OCI-LY7 (cell line): ENCODE measurements around the gene PSTK. TPM values are rescaled to one million over a fixed set of nuclear protein-coding genes. Genes with fewer than 3 reads are reported as not detected.

ENCODE experiments used
- BruUV-seq: library from RNA; stranded (reverse); fragments of 400-500 nt; replicated peaks from 2 replicates; lab custom pipeline; 2021; lab: Mats Ljungman, UMichigan
- CTCF ChIA-PET: fragments of 300-600 bp; sonication (Branson Sonifier 250); formaldehyde crosslinking; loops from one replicate; lab custom pipeline; 2022; ENCODE audit warnings: antibody characterized with exemption; ENCODE audit not compliant: unreplicated experiment; lab: Charles Lee
- POLR2A ChIA-PET: fragments of 300-600 bp; sonication (Branson Sonifier 250); formaldehyde crosslinking; loops from one replicate; lab custom pipeline; 2022; ENCODE audit warnings: antibody characterized with exemption; lab: Charles Lee
- DNase-seq: peaks from one replicate; pipeline ENCODE4 v3.0.0-alpha.2; 2015; ENCODE audit warnings: low spot score
- H2AFZ ChIP-seq: fragments of 200-600 bp; sonication (generic), shearing (Covaris generic); 2 replicates; pipeline ENCODE4 v1.6.1; 2014; ENCODE audit warnings: mild to moderate bottlenecking, antibody characterized with exemption, low read length, moderate library complexity
- H3K27ac ChIP-seq: fragments of 200-600 bp; sonication (generic); 2 replicates; pipeline ENCODE4 v1.5.1; 2014; ENCODE audit warnings: mixed run types, low read depth, mild to moderate bottlenecking, moderate library complexity, low read length, inconsistent platforms; ENCODE audit not compliant: poor library complexity, severe bottlenecking
- H3K36me3 ChIP-seq: fragments of 200-600 bp; sonication (generic); 2 replicates; pipeline ENCODE4 v1.6.1; 2014; ENCODE audit warnings: mild to moderate bottlenecking, antibody characterized with exemption, low read length, moderate library complexity, mixed read lengths; ENCODE audit not compliant: insufficient read depth
- H3K4me1 ChIP-seq: fragments of 200-600 bp; sonication (generic); 2 replicates; pipeline ENCODE4 v1.5.1; 2014; ENCODE audit warnings: mild to moderate bottlenecking, low read length; ENCODE audit not compliant: insufficient read depth, poor library complexity, severe bottlenecking
- H3K4me2 ChIP-seq: fragments of 200-600 bp; sonication (generic); 2 replicates; pipeline ENCODE4 v1.6.1; 2014; ENCODE audit warnings: mild to moderate bottlenecking, low read length
- H3K4me3 ChIP-seq: fragments of 200-600 bp; sonication (generic); 2 replicates; pipeline ENCODE4 v1.5.1; 2014; ENCODE audit warnings: mild to moderate bottlenecking, low read depth, low read length; ENCODE audit not compliant: poor library complexity, severe bottlenecking
- H3K79me2 ChIP-seq: fragments of 200-600 bp; sonication (generic); 2 replicates; pipeline ENCODE4 v1.6.1; 2016; ENCODE audit warnings: low read depth, mild to moderate bottlenecking, low read length, moderate library complexity, mixed read lengths; ENCODE audit not compliant: insufficient read depth
- H3K9me2 ChIP-seq: fragments of 200-600 bp; sonication (generic); 2 replicates; pipeline ENCODE4 v1.6.1; 2016; ENCODE audit warnings: mild to moderate bottlenecking, low read length, mixed read lengths; ENCODE audit not compliant: insufficient read depth
- H3K9me3 ChIP-seq: fragments of 200-600 bp; sonication (generic); 2 replicates; pipeline ENCODE4 v1.6.1; 2014; ENCODE audit warnings: mild to moderate bottlenecking, mixed run types, low read length, mixed read lengths
- H4K20me1 ChIP-seq: fragments of 200-600 bp; sonication (generic); 2 replicates; pipeline ENCODE4 v1.6.1; 2014; ENCODE audit warnings: mild to moderate bottlenecking, antibody characterized with exemption, low read length, moderate library complexity, mixed read lengths; ENCODE audit not compliant: insufficient read depth
- CTCF ChIP-seq: fragments of 200-600 bp; sonication (generic); conservative IDR thresholded peaks from 2 replicates; pipeline ENCODE4 v1.5.1; 2014; ENCODE audit warnings: mild to moderate bottlenecking, antibody characterized with exemption, low read length, moderate library complexity, mixed read lengths
- EZH2phosphoT487 ChIP-seq: fragments of 200-600 bp; sonication (generic); IDR thresholded peaks from 2 replicates; pipeline ENCODE4 v1.6.1; 2018; ENCODE audit warnings: low read depth, borderline replicate concordance, mild to moderate bottlenecking, mixed run types, antibody characterized with exemption, low read length, moderate library complexity, mixed read lengths
- intact Hi-C: fragments of 100-400 bp; cut with micrococcal nuclease; formaldehyde crosslinking; loops from one replicate; pipeline ENCODE4 v1.10.0; 2022; ENCODE audit not compliant: unreplicated experiment
- total RNA-seq, 2 experiments: library from RNA; depleted of rRNA in 1 of 2; stranded (reverse); fragments of >200 nt in 1 of 2; shearing (Covaris generic) in 1 of 2; gene quantifications; 2 replicates each; pipeline ENCODE4 v1.2.3, GENCODE V29; 2014 to 2022

PSTK gene
- total RNA-seq, 2 experiments from 2014 or later, result 4.9 to 8.9 TPM

GRCh38 chr10:123039632-123039930 lies 59.4 kb downstream of the PSTK start:
- no peak for TF ChIP-seq EZH2phosphoT487
- TF ChIP-seq CTCF, result no peak
- BruUV-seq, result no TSS peak
- Histone ChIP-seq H3K79me2 (no peaks in the 10 kb centered on the region), H3K27ac (no peak overlapping the region), H2AFZ (no peak overlapping the region), H3K4me1 (no peaks in the 10 kb centered on the region), H3K9me3 (no peaks in the 10 kb centered on the region), H3K36me3 (no peaks in the 10 kb centered on the region), H4K20me1 (no peaks in the 10 kb centered on the region), H3K4me3 (no peak overlapping the region), H3K9me2 (no peaks in the 10 kb centered on the region), H3K4me2 (no peak overlapping the region)
- ChIA-PET CTCF (no interaction called here), POLR2A (no interaction called here)
- intact Hi-C loops, result no loop called here
- DNase-seq, result no peak

Other genes starting within 250 kb of the PSTK start
- gene CUZD1, start 134.5 kb upstream of the PSTK start, total RNA-seq (2014; rRNA removed; shearing (Covaris generic)), result 1.0 and 1.8 TPM in 2 replicates
- 1.1 and 1.6 TPM in 2 replicates for gene CUZD1, start 134.5 kb upstream of the PSTK start, total RNA-seq (2022)
- 8.4 and 11.1 TPM in 2 replicates for gene FAM24B, start 100.8 kb upstream of the PSTK start, total RNA-seq (2014; rRNA removed; shearing (Covaris generic))
- 7.9 and 10.1 TPM in 2 replicates for gene FAM24B, start 100.8 kb upstream of the PSTK start, total RNA-seq (2022)
- gene FAM24A, start 69.8 kb upstream of the PSTK start, total RNA-seq (2014; rRNA removed; shearing (Covaris generic)), result not detected in 2 replicates
- gene FAM24A, start 69.8 kb upstream of the PSTK start, total RNA-seq (2022), result not detected in 2 replicates
- gene C10orf88, start 26.2 kb upstream of the PSTK start, total RNA-seq (2014; rRNA removed; shearing (Covaris generic)), result 5.5 and 8.0 TPM in 2 replicates
- 9.4 and 11.9 TPM in 2 replicates for gene C10orf88, start 26.2 kb upstream of the PSTK start, total RNA-seq (2022)
- gene IKZF5, start 28.4 kb downstream of the PSTK start, total RNA-seq (2014; rRNA removed; shearing (Covaris generic)), result 3.7 and 5.1 TPM in 2 replicates
- 15.2 and 15.8 TPM in 2 replicates for gene IKZF5, start 28.4 kb downstream of the PSTK start, total RNA-seq (2022)
- 3.7 and 3.8 TPM in 2 replicates for gene ACADSB, start 28.6 kb downstream of the PSTK start, total RNA-seq (2014; rRNA removed; shearing (Covaris generic))
- gene ACADSB, start 28.6 kb downstream of the PSTK start, total RNA-seq (2022), result 13.4 and 14.7 TPM in 2 replicates
- 0.44 TPM in 1 of 2 replicates, not detected in the other for gene HMX3, start 155.6 kb downstream of the PSTK start, total RNA-seq (2014; rRNA removed; shearing (Covaris generic))
- gene HMX3, start 155.6 kb downstream of the PSTK start, total RNA-seq (2022), result not detected in 2 replicates
- 1.2 and 2.0 TPM in 2 replicates for gene HMX2, start 167.7 kb downstream of the PSTK start, total RNA-seq (2014; rRNA removed; shearing (Covaris generic))
- gene HMX2, start 167.7 kb downstream of the PSTK start, total RNA-seq (2022), result 1.7 and 2.4 TPM in 2 replicates
- gene BUB3, start 174.0 kb downstream of the PSTK start, total RNA-seq (2014; rRNA removed; shearing (Covaris generic)), result 437 and 526 TPM in 2 replicates
- gene BUB3, start 174.0 kb downstream of the PSTK start, total RNA-seq (2022), result 312 and 335 TPM in 2 replicates